ENCODE data around the gene CSTF2T.
"Not testable (repeated sequence)": the region's sequence is repeated elsewhere in the genome, so short reads cannot be mapped to it uniquely, and the experiment has no call there.

Gene CSTF2T

DNA sequence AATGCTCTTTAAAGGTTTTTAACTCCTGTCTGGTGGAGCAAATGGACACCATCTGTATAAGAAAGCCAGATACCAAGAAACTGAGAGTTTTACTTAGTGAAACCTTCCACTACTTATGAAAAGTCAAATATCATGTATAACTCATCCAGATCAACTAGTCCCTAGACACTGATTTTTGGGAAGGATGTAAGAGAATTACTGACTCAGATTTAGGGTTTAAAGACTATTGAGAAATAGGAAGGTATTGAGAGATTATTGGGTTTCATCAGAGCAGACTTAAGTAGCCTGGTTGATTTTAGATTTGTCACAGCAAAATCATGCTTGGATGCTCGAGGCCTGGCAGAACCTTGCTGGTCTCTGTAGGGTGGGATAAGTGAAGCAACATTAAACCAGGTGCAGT, 3.1 kb downstream of the CSTF2T start:
- no peak for DNase-seq

DNA sequence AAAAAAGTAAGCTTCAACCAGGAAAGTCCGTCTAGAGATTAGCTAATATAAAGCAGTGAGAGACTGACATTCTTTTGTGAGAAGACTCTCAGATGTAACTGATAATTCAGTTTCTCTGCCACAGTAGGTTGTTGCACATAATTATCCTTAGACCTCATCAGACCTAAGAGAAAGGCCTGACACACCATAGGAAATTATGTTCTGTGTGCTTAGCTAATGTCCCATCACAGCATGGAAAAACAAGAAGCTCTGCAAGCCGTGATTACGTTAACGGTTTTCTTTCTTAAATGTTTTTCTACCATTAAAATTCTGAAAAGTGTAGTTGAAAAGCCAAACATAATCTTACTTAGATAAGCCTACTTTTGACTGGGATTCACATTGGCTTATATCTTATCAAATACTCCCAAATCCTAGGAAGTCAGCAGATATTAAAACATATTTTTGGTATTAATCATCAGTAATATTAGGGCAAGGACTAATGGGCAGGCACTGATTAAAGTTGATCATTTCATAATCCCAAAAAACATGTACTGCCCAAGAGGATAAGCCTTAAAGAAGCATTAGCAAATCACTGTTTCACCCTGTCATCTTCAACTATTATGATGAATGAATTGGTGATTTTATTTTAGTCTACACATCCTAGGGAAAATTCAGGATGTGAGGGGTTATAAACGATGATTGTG, 5.2 kb downstream of the CSTF2T start:
- DNase-seq, result no peak

DNA sequence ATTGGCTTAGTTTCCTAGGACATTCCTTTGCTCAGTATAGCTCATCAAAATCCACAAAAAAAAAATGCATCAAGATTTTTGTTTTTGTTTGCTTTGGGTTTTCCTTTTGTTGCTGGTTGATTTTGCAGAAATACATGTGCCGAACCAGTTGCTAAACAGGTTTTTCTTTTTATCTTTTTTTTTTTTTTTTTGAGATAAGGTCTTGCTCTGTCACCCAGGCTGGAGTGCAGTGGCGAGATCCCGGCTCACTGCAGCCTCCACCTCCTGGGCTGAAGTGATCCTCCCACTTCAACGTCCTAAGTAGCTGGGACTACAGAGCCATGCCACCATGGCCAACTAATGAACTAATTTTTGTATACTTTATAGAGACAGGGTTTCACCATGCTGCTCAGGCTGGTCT, 8.3 kb downstream of the CSTF2T start:
- DNase-seq, result no peak

DNA sequence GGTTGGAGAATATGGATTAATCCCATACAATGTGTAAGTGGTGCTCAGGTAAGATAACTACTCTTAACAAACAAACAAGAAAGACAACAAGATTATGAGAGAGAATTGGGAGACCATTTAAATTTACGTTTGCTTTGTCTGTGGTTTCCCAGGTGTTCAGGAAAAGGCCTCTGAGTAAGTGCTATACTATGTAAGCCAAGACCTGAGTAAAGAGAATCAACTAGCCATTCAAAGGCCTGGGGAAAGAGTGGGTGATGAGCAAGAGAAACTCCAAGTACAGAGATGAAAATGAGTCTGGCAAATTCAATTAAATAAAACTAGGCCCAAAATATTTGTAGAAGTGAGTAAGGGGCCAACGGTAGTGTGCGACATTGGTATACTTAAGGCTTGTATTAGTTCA, 9.9 kb downstream of the CSTF2T start:
- no peak for DNase-seq

DNA sequence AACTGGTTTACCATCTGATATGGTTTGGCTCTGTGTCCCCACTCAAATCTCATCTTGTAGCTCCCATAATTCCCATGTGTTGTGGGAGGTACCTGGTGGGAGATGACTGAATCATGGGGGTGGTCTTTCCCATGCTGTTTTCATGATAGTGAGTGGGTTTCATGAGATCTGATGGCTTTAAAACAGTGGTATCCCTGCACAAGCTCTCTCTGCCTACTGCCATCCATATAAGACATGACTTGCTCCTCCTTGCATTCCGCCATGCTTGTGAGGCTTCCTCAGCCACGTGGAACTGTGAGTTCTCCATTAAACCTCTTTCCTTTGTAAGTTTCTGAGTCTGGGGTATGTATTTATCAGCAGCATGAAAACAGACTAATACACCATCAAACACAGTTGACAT, 10.6 kb downstream of the CSTF2T start:
- not testable (repeated sequence) for DNase-seq

DNA sequence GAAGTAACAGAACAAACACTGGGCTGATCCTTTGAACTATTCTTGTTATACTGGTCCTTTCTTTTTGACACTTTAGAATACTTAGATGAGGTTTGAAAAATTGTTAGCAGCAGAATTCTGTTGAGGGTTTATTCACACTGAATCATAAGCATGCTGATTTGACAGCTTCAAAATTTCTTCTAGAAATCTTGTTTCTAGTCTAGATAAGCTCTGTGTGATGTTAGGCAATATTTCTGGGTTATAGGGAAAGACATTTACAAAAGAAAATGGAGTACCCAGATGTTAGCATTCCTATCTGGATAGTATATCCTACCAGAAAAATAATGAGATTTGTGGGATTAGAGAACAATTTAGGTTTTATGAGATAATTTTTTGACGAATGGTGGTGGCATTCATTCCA, 12.1 kb downstream of the CSTF2T start:
- DNase-seq, result no peak

DNA sequence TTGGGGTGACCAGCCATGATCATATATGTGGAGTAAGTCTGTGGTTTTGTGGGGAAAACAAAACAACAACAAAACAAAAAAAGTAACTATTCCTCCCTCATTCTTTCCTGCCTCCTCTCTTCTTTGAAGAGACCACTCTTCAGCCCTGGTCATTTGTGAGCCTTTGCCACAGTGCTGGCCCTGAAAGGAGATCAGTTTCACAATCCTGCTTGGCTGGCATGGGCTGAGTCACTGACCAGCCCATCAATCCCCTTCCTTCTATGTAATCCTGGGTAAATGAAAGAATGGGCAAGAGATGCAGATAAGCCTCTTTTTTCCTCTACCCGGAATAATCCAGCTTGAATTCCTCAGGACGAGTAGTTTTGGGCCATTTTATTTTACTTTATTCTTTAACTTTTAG, 13.6 kb downstream of the CSTF2T start:
- no peak for DNase-seq

DNA sequence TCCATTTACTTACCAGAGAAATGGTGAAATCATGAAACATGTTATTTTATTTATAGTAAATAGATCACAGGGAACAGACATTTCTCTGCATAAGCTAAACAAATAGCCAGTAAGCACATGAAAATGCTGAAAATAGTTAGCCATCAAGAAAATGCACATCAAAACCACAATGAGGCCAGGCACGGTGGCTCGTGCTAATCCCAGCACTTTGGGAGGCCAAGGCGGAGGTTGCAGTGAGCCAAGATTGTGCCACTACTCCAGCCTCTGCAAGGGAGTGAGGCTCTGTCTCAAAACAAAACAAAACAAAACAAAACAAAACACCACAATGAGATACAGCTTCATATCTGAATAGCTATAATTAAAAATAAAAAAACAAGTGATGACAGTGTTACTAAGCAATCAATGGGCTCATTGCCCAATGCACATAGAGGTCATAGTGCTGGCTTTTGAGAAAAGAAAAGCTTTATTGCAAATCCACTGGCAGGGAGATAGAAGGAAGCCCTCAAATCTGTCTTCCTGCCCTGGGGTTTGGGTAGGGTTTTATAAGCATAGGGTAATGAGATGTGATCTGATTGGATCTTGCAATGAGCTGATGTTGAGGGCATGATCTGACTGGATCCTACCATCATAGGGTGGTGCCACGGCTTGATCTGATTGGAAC, 16.2 kb downstream of the CSTF2T start:
- DNase-seq, result no peak

DNA sequence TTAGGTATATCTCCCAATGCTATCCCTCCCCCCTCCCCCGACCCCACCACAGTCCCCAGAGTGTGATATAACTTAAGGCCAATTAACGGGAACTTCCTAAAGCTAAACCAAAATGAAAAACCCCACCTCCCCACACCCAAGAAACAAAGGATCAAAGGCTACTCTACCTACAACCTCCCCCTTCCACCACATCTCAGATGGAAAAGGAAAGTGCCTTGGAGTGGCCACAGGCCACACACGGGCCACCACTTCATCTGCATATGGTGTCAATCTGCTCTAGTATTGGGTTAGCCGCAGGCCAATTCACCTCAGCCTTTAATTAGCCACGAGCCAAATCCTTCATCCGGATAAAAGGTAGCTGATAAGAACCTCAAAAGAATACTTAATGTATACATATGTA, 19.6 kb downstream of the CSTF2T start:
- no peak for DNase-seq

DNA sequence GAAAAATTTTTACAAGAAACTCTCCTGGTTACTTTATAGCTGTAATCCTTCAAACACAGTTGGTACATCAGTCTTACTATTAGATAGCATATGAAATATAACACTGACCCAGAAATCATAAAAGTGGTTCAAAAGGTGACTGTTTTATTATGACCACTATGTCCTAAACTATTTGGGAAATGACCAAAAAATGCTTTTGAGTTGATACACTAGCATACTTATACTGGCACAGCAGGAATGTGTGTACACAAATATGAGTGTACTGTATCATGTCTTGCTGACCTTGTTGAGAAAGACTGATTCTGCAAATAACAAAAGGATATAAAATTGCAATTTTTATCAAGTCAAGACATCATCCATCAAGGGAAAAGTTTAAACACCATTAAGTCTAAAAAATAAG, 24.3 kb downstream of the CSTF2T start:
- DNase-seq, result no peak

DNA sequence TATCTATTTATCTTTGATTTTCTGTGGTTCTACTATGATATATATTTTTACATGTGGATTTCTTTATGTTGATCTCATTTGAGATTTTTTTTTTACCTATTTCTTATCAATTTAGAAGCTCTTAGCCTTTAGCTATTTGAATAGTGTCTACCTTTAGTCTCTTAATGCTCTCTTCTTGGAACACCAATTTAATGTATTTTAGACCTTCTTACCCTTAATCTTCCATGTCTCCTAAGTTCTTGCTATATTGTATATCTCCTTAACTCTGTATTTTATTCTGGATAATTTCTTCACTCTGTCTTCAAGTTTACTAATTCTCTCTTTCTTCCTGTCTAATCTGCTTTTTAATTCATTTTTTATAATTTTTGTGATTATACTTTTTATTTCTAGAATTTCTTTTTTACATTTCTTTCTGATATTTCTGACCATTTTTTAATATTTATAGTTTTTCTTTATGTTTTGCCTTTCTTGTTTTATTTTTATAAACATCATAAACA, 27.3 kb downstream of the CSTF2T start:
- no peak for DNase-seq

DNA sequence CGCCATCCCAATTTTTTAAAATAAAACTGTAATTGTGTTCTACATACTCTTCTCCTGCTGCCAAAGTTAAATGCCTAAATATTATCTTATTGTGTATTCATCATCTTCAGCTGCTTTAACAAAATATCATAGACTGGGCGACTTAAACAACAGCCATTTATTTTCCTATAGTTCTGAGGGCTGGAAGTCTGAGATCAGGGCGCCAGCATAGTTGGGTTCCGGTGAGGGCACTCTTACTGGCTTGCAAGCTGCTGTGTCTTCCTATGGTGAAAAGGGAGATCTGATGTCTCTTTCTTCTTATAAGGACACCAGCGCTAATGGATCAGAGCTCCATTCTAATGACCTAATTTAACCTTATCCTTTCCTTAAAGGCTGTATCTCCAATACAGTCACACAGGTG, 30.4 kb downstream of the CSTF2T start:
- DNase-seq, result no peak

DNA sequence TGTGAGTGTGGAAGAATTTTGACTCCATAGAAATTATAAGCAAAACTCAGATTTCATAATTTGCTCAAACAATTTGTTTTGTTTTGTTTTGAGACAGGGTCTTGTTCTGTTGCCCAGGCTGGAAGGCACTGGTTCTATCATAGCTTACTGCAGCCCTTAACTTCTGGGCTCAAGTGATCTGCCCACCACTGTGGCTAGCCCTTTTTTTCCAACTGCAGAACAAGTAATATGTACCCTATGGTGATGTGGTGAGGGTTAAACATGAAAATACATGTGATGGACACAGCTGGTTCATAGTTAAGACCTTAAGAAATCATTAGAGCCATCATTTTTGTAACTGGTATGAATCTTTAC, 31.1 kb downstream of the CSTF2T start:
- DNase-seq, result no peak

DNA sequence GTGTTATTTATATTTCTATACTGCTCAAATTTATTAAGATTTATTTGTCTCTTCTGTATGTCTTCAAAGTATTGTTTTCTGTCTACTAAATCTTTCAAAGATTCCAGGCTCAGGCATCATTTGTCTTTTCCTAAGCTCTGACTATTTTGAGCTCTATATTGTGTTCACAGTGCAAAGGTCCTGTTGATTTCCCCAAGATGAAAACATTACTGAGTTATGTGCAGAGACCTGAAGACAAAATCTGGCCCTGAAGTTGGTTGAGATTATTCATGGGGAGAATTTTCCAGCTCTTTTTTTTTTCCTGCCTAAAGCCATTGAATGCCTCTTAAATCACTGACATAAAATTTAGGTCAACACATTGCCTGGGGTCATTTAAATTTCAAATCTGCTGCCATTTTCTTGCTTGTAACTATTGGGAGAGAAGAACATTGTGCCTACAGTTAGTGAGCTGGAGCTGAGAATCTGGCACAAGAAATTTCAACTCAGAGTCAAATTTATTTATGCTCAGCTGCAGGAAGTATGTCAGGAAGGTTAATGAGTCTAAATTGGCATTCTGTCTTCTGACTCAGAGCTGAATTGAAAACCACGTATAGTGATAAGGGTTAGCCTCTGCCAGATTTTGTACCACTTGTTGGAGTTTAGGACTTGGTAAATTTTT, 31.6 kb downstream of the CSTF2T start:
- no peak for DNase-seq

DNA sequence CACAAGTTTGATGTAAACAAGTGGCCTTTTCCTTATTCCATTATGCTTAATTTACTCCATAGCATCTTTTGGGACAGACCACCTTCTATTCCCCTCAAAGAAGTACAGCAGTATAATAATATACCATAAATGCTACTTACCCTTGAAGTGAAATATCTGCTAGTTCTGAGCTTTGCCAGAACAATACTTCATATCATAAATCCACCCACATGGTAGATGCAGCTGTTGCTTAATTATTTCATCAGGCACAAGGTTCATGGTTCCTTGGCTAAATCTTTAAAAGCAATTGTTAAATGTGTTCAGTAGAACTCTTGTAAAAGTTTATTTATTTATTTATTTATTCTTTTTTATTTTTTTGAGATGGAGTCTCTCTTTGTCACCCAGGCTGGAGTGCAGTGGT, 32.9 kb downstream of the CSTF2T start:
- no peak for DNase-seq

DNA sequence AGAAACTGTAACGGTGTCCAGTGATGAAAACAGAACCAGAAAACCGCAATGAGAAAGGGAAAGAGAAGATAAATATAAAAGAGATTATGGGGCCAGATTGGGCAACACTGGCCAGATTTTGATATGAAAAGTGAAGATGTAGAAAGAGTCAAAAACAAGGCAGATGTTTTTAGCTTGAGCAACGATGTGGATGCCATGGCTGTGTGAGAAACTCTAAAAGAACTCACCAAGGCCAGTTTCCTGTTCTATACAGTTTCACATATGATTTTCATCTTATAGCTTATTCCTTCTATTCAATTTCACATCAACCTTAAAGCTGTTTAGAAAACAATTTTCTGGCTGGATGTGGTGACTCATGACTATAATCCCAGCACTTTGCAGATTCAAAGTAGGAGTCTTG, 36.3 kb downstream of the CSTF2T start:
- DNase-seq, result no peak

DNA sequence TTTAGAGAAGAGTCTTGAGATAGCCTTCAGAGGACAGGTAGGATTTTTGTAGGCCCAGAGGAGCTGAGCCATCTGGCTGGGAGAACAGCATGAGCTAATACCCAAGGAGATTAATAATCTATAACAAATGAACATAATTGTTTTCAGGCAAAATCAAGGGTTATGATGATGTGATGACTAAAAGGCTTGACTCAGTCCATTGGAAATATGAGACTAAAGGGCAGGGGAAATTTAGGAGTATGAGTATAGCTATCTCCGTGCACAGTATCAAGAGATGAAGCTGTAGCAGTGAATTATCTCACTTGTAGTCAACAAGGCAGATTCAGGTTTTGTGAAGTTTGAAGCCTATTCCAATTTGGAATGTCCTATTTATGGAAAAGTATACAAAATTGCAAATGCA, 40.1 kb downstream of the CSTF2T start:
- DNase-seq, result no peak

DNA sequence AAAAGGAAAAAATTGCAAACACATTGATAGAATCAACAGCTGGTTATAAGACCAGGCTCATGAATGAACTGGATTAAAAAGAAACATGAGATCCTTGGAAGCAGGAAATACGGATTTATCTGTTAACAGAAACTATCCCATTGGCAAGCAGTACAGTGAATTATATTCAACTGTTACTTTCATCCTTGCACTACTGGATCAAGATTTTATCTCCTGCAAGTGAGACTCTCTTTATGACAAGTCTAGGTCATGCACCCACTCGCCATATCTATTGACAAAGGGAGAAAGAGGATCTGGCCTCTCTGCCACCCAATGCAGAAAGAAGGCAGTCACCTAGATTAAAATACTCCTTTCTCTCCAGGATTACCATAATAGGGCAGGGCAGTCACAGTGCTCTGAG, 41.4 kb downstream of the CSTF2T start:
- no peak for DNase-seq

DNA sequence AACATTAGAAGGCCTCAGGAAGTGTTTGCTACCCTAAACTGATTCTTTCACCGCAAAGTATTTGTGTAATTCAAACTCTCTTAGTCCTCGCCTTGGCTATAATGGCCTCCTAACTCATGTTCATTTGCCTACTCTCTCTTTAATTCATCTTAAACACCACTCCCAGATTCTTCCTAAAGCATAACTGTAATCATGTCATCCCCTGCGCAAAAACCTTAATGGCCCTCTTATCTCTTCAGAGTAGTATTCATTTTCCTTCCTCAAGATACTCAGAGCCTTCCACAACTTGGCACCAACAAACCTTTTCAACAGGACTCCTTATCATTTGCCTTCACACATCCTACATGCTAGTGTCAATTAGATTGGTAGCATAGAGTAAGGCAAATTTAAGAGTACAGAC, 42.9 kb downstream of the CSTF2T start:
- DNase-seq, result no peak

DNA sequence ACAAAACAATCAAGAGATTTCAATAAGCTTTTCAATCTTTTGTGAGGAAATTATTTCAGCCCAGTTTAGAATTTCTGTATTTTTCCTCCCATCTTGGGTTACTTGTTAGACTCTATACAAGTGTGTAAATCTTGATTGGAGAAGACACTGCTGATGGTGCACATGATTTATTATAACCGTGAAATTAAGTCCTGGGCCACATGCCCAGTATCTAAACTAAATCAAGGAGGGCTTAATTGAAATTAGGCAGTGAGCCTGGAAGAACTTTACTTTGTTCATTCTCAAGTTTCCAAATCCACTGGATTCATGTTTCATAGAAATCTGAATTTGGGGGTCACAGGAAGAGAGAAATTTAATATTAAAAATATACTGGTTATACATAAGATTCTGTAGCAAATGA, 44.5 kb downstream of the CSTF2T start:
- no peak for DNase-seq

DNA sequence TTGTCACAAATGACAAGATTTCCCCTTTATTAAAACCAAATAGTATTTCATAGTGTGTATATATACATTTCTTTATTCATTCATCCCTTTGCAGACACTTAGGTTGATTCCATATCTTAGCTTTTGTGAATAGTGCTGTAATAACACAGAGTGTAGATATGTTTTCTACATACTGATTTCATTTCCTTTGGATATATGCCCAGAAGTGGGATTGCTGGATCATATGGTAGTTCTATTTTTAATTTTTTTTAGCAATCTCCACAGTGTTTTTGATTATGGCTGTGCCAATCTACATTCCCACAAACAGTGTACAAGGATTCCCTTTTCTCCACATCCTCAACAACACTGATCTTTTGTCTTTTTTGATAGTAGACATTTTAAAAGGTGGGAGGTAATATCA, 46.4 kb downstream of the CSTF2T start:
- no peak for DNase-seq

DNA sequence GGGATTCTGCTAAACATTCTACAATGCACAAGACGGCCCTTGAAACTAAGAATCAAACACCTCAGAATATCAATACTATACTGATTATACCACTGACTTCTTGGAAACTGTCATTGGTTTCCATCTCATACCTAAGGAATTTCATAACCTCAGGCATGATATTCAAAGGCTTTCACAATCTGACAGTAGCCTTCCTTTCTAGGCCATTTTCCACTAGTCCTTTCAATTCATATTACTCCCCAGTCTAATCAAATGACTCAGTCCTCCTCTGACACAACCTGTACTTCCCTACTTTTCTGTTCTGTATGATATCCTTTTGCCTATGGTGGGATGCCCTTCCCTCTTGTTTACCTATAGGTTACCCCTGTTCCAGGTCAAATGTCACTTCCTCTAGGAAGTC, 48.3 kb downstream of the CSTF2T start:
- DNase-seq, result no peak

DNA sequence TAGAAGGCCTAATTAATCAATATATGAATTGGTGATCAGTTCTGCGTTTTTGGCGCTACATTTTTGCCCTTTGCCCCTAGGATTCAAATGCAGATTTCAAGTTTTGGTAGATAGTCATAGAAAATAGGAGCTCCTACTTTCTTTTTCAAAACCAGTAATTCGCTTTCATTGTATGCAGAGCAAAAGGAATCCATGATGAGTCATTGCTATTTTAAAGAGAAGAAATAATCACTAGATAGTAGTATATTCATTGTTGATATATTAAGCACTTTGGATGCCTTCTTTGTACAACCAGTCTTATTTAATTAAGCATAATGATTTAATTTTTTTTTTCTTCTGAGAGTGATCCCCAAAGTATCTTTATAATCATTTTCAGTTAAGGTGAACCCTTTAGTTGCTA, 50.3 kb downstream of the CSTF2T start:
- no peak for DNase-seq

Measured in activated CD8-positive, alpha-beta memory T cell treated with anti-CD3 and anti-CD28 coated beads, Interleukin-2, amount 50 U/mL, for 48 hours (primary cell).